Liver (tissue), 9 donors: ENCODE measurements around the gene OSBPL5. TPM values are rescaled to one million over a fixed set of nuclear protein-coding genes. Genes with fewer than 3 reads are reported as not detected.

Source experiments
- DNase-seq: peaks from one replicate; pipeline ENCODE4 v3.0.0-alpha.2; 2017; ENCODE audit warnings: low spot score
- H3K27ac ChIP-seq, 2 donors: one replicate each; pipeline ENCODE4 v1.7.0; 2013; ENCODE audit warnings: inconsistent platforms in 2 of 2, low read length in 2 of 2, control low read depth in 1 of 2, low read depth in 1 of 2, mild to moderate bottlenecking in 1 of 2
- H3K27me3 ChIP-seq, 4 donors: one replicate each; pipeline versions ENCODE4 v1.6.1 to v1.7.0; 2013; ENCODE audit warnings: low read length in 3 of 4, inconsistent platforms in 1 of 4, mild to moderate bottlenecking in 1 of 4, moderate library complexity in 1 of 4; ENCODE audit not compliant: control insufficient read depth in 4 of 4, insufficient read depth in 4 of 4
- H3K36me3 ChIP-seq, 4 donors: one replicate each; pipeline versions ENCODE4 v1.6.1 to v1.7.0; 2013; ENCODE audit warnings: low read length in 3 of 4, mild to moderate bottlenecking in 3 of 4, low read depth in 1 of 4, moderate library complexity in 1 of 4; ENCODE audit not compliant: control insufficient read depth in 4 of 4, insufficient read depth in 3 of 4
- H3K4me1 ChIP-seq, 4 donors: one replicate each; pipeline versions ENCODE4 v1.6.1 to v1.7.0; 2013; ENCODE audit warnings: low read length in 3 of 4, mild to moderate bottlenecking in 3 of 4, moderate library complexity in 1 of 4; ENCODE audit not compliant: control insufficient read depth in 4 of 4, insufficient read depth in 4 of 4
- H3K4me3 ChIP-seq, 3 donors: one replicate each; pipeline versions ENCODE4 v1.6.1 to v1.7.0; 2013; ENCODE audit warnings: low read length in 3 of 3, control low read depth in 1 of 3, low read depth in 1 of 3, mild to moderate bottlenecking in 1 of 3
- H3K9ac ChIP-seq, 2 donors: one replicate each; pipeline ENCODE4 v1.7.0; 2013; ENCODE audit warnings: low read length in 2 of 2, mild to moderate bottlenecking in 2 of 2, moderate library complexity in 2 of 2, control low read depth in 1 of 2, low read depth in 1 of 2
- H3K9me3 ChIP-seq, 4 donors: one replicate each; pipeline versions ENCODE4 v1.6.1 to v1.7.0; 2013; ENCODE audit warnings: low read length in 3 of 4; ENCODE audit not compliant: control insufficient read depth in 4 of 4
- EGR1 ChIP-seq, 2 donors: IDR thresholded peaks; 2 replicates each; pipeline ENCODE4 v1.6.1; 2016 to 2018; ENCODE audit warnings: antibody characterized with exemption in 2 of 2, low read depth in 2 of 2
- FOXA2 ChIP-seq: IDR thresholded peaks from 2 replicates; pipeline ENCODE4 v1.6.1; 2016; ENCODE audit warnings: antibody characterized with exemption
- GABPA ChIP-seq, 2 donors: IDR thresholded peaks in 1 of 2; conservative IDR thresholded peaks in 1 of 2; 2 replicates each; pipeline ENCODE4 v1.6.1; 2016; ENCODE audit warnings: antibody characterized with exemption in 2 of 2, mild to moderate bottlenecking in 1 of 2, moderate library complexity in 1 of 2
- HNF4G ChIP-seq: IDR thresholded peaks from 2 replicates; pipeline ENCODE4 v1.6.1; 2016; ENCODE audit warnings: antibody characterized with exemption
- JUND ChIP-seq, 2 donors: IDR thresholded peaks; 2 replicates each; pipeline ENCODE4 v1.6.1; 2016; ENCODE audit warnings: antibody characterized with exemption in 2 of 2
- NR2F2 ChIP-seq: IDR thresholded peaks from 2 replicates; pipeline ENCODE4 v1.6.1; 2016; ENCODE audit warnings: antibody characterized with exemption
- RXRA ChIP-seq, 2 donors: IDR thresholded peaks; 2 replicates each; pipeline ENCODE4 v1.6.1; 2017 to 2018; ENCODE audit warnings: antibody characterized with exemption in 2 of 2, mild to moderate bottlenecking in 1 of 2
- TAF1 ChIP-seq: conservative IDR thresholded peaks from 2 replicates; pipeline ENCODE4 v1.6.1; 2016; ENCODE audit warnings: antibody characterized with exemption, mild to moderate bottlenecking
- YY1 ChIP-seq: IDR thresholded peaks from 2 replicates; pipeline ENCODE4 v1.6.1; 2016; ENCODE audit warnings: antibody characterized with exemption, mild to moderate bottlenecking
- WGBS: extraction: QIAGEN DNeasy Blood & Tissue Kit; methylation state at CpG from one replicate; pipeline ENCODE4 v1.1.7; 2013; 5-methylcytosine and 5-hydroxymethylcytosine counted together
- polyA plus RNA-seq, 2 donors: library from polyadenylated mRNA; stranded (reverse) in 1 of 2; unstranded in 1 of 2; fragments of 200-250 nt in 1 of 2; fragments of >200 nt in 1 of 2; fragmentation: Nextera tagmentation in 1 of 2; extraction: Ambion mirVana in 1 of 2; gene quantifications; one replicate each; pipeline versions ENCODE4 v1.2.1 to v1.2.3, GENCODE V29; 2013 to 2015
- total RNA-seq, 2 donors: library from RNA; depleted of rRNA; stranded (reverse); fragments of >200 nt; gene quantifications; one replicate each; pipeline ENCODE4 v1.2.3, GENCODE V29; 2014
- TF ChIP-seq, protein P1 (sequence below): IDR thresholded peaks from 2 replicates; pipeline ENCODE4 v1.6.1; 2016; ENCODE audit warnings: antibody characterized with exemption, mild to moderate bottlenecking
- TF ChIP-seq, protein P2 (sequence below): IDR thresholded peaks from 2 replicates; pipeline ENCODE4 v1.6.1; 2016; ENCODE audit warnings: antibody characterized with exemption
- TF ChIP-seq, protein P3 (sequence below): fragments of 150-350 bp; IDR thresholded peaks from 2 replicates; pipeline ENCODE4 v1.5.1; 2017; ENCODE audit warnings: improper control_type of control experiment, low read depth, low read length; ENCODE audit not compliant: missing input control
- donor health status: healthy.
- donor health status: healthy.
- donor health status: healthy.
- donor health status: healthy.
- donor health status: healthy.

The OSBPL5 gene
- total and polyA plus RNA-seq, 4 donors, result 0.74 to 6.2 (median 3.9) TPM

DNA sequence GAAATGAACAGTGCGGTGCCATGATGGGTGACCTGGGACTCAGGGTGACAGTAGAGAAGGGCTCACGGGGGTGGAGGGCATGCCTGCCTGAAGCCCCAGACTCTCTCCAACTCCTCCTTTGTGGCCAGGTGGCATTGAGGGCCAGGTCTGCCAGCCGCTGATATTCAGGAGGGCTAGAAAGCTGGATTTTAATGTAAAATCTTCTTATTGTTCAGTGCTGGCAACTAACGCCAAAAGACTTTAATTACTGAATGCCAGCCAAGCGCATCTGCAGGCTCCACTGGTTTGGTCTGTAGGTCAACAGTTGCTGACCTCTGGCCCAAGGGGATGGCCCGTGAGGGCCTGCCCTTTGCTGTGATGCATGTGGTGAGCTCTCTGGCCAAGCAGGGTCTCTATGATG lies 43.2 kb upstream of the OSBPL5 start:
- 92% methylated on average over 6 of the region's 6 CpGs for WGBS
- DNase-seq, result no peak
- no peaks in the 10 kb centered on the region for H3K9me3 ChIP-seq
- H3K4me3 ChIP-seq, result no peak overlapping the region
- H3K27me3 ChIP-seq, result peaks cover 0 to 8% (median 3%) of the 10 kb centered on the region in 4 donors
- no peaks in the 10 kb centered on the region for H3K36me3 ChIP-seq
- H3K4me1 ChIP-seq, result peaks cover 0 to 5% (median 2%) of the 10 kb centered on the region in 4 donors
- no peak overlapping the region for H3K9ac ChIP-seq
- TF ChIP-seq, protein P1, sequence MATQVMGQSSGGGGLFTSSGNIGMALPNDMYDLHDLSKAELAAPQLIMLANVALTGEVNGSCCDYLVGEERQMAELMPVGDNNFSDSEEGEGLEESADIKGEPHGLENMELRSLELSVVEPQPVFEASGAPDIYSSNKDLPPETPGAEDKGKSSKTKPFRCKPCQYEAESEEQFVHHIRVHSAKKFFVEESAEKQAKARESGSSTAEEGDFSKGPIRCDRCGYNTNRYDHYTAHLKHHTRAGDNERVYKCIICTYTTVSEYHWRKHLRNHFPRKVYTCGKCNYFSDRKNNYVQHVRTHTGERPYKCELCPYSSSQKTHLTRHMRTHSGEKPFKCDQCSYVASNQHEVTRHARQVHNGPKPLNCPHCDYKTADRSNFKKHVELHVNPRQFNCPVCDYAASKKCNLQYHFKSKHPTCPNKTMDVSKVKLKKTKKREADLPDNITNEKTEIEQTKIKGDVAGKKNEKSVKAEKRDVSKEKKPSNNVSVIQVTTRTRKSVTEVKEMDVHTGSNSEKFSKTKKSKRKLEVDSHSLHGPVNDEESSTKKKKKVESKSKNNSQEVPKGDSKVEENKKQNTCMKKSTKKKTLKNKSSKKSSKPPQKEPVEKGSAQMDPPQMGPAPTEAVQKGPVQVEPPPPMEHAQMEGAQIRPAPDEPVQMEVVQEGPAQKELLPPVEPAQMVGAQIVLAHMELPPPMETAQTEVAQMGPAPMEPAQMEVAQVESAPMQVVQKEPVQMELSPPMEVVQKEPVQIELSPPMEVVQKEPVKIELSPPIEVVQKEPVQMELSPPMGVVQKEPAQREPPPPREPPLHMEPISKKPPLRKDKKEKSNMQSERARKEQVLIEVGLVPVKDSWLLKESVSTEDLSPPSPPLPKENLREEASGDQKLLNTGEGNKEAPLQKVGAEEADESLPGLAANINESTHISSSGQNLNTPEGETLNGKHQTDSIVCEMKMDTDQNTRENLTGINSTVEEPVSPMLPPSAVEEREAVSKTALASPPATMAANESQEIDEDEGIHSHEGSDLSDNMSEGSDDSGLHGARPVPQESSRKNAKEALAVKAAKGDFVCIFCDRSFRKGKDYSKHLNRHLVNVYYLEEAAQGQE, result no peak
- TF ChIP-seq YY1, result no peak
- H3K27ac ChIP-seq, result no peak overlapping the region

DNA sequence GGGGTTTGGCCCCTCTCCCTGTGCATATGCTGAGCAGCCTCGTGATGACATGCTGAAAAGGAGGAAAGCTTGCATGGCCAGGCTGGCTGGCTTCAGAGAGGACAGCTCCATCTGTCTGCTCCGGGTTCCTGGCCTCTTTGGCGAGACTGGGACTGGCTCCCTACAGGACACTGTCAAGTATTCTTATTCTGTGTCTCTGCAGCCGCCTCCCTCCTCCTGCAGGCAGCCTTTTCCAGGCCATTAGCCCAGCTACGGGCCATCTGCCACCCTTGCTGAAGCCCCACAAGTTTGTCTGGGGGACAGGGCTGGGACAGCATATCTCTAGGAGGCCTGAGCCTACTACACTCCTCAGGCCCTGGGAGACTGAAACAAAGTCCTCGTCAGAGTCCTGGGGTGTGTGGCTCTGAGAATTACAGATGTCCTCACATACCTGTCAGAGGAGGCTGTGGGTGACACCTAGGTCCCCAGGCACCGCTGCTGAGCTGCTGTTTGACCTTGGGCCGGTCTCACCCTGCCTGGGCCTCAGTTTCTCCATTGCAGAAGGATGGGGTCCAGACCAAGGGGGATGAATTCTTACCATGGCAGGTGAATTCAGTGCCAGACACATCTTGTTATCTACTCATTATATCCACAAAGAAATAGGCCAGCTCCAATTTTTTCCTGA lies 42.5 kb upstream of the OSBPL5 start:
- Histone ChIP-seq H3K4me3 (no peak overlapping the region), H3K9me3 (no peaks in the 10 kb centered on the region), H3K9ac (no peak overlapping the region), H3K4me1 (peaks cover 0 to 5% (median 2%) of the 10 kb centered on the region in 4 donors), H3K36me3 (no peaks in the 10 kb centered on the region), H3K27ac (no peak overlapping the region), H3K27me3 (peaks cover 0 to 10% (median 1%) of the 10 kb centered on the region in 4 donors)
- DNase-seq, result no peak
- TF ChIP-seq NR2F2 (no peak), GABPA (IDR thresholded peaks at IDR 0.05 in 1 of 2, conservative IDR thresholded peaks at IDR 0.05 in 1 of 2) (no peak), HNF4G (no peak), JUND (IDR thresholded peaks at IDR 0.05) (no peak)
- TF ChIP-seq, protein P2, sequence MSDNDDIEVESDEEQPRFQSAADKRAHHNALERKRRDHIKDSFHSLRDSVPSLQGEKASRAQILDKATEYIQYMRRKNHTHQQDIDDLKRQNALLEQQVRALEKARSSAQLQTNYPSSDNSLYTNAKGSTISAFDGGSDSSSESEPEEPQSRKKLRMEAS, result no peak
- WGBS, result 84% methylated on average over 8 of the region's 8 CpGs

DNA sequence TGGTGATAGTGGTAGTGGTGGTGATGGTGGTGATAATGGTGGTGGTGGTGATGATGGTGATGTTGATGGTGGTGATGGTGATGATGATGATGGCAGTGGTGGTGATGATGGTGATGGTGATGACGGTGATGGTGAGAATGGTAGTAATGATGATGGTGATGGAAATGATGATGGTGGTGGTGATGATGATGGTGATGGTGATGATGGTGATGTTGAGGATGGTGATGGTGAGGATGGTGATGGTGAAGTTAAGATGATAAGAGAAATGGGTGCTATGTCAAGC lies 41.8 kb upstream of the OSBPL5 start:
- TF ChIP-seq TAF1 (no peak), FOXA2 (no peak), EGR1 (IDR thresholded peaks at IDR 0.05; ENCODE audit: low read depth in 2 of 2) (no peak), YY1 (no peak), GABPA (IDR thresholded peaks at IDR 0.05 in 1 of 2, conservative IDR thresholded peaks at IDR 0.05 in 1 of 2) (no peak), RXRA (IDR thresholded peaks at IDR 0.05) (no peak), HNF4G (no peak), JUND (IDR thresholded peaks at IDR 0.05) (no peak), NR2F2 (no peak)
- TF ChIP-seq, protein P3, sequence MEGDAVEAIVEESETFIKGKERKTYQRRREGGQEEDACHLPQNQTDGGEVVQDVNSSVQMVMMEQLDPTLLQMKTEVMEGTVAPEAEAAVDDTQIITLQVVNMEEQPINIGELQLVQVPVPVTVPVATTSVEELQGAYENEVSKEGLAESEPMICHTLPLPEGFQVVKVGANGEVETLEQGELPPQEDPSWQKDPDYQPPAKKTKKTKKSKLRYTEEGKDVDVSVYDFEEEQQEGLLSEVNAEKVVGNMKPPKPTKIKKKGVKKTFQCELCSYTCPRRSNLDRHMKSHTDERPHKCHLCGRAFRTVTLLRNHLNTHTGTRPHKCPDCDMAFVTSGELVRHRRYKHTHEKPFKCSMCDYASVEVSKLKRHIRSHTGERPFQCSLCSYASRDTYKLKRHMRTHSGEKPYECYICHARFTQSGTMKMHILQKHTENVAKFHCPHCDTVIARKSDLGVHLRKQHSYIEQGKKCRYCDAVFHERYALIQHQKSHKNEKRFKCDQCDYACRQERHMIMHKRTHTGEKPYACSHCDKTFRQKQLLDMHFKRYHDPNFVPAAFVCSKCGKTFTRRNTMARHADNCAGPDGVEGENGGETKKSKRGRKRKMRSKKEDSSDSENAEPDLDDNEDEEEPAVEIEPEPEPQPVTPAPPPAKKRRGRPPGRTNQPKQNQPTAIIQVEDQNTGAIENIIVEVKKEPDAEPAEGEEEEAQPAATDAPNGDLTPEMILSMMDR, result no peak
- TF ChIP-seq, protein P2, result no peak
- H3K4me3 ChIP-seq, result no peak overlapping the region
- H3K4me1 ChIP-seq, result peaks cover 0 to 5% (median 2%) of the 10 kb centered on the region in 4 donors
- no peak overlapping the region for H3K9ac ChIP-seq
- 100% methylated on average over 1 of the region's 1 CpG for WGBS
- peaks cover 0 to 10% (median 1%) of the 10 kb centered on the region in 4 donors for H3K27me3 ChIP-seq
- H3K9me3 ChIP-seq, result no peaks in the 10 kb centered on the region
- no peak for DNase-seq
- no peaks in the 10 kb centered on the region for H3K36me3 ChIP-seq
- H3K27ac ChIP-seq, result no peak overlapping the region
